ENCODE data around the gene SLC12A3. TPM values are rescaled to one million over a fixed set of nuclear protein-coding genes. Genes with fewer than 3 reads are reported as not detected.

Gene SLC12A3
- total RNA-seq, 3 donors from 2014 or later: not detected

GRCh38 chr16:56830669-56831068 is 34.3 kb upstream of the SLC12A3 start:
- Histone ChIP-seq H3K27me3 (no peaks in the 10 kb centered on the region), H3K9me3 (no peaks in the 10 kb centered on the region), H3K4me1 (no peaks in the 10 kb centered on the region), H3K4me3 (no peak overlapping the region), H3K27ac (no peak overlapping the region), H3K36me3 (no peaks in the 10 kb centered on the region)
- intact Hi-C loops (cut with DNase I; ENCODE audit: low total_unique reads): no loop called here
- DNase-seq (ENCODE audit: low spot score in 2 of 2): no peak
- TF ChIP-seq POLR2A (IDR thresholded peaks at IDR 0.05) (no peak), POLR2AphosphoS5 (IDR thresholded peaks at IDR 0.05) (no peak), CTCF (IDR thresholded peaks at IDR 0.05) (no peak)

- no peaks in the 10 kb centered on the region for H3K36me3 ChIP-seq
- no peaks in the 10 kb centered on the region for H3K9me3 ChIP-seq
- no peaks in the 10 kb centered on the region for H3K4me1 ChIP-seq
- TF ChIP-seq POLR2AphosphoS5 (IDR thresholded peaks at IDR 0.05) (no peak), POLR2A (IDR thresholded peaks at IDR 0.05) (no peak), CTCF (IDR thresholded peaks at IDR 0.05) (no peak)
- no peak for DNase-seq (ENCODE audit: low spot score in 2 of 2)
- intact Hi-C loops (cut with DNase I; ENCODE audit: low total_unique reads): no loop called here
- no peaks in the 10 kb centered on the region for H3K27me3 ChIP-seq
- H3K27ac ChIP-seq: no peak overlapping the region
- no peak overlapping the region for H3K4me3 ChIP-seq
Measured at GRCh38 chr16:56832768-56833167, 32.2 kb upstream of the SLC12A3 start.

GRCh38 chr16:56833243-56833970 is 31.6 kb upstream of the SLC12A3 start:
- Histone ChIP-seq H3K4me1 (no peaks in the 10 kb centered on the region), H3K36me3 (no peaks in the 10 kb centered on the region), H3K27ac (no peak overlapping the region), H3K27me3 (no peaks in the 10 kb centered on the region), H3K9me3 (no peaks in the 10 kb centered on the region), H3K4me3 (no peak overlapping the region)
- no peak for DNase-seq (ENCODE audit: low spot score in 2 of 2)
- no peak for TF ChIP-seq POLR2A (IDR thresholded peaks at IDR 0.05)
- no peak for TF ChIP-seq POLR2AphosphoS5 (IDR thresholded peaks at IDR 0.05)
- no peak for TF ChIP-seq CTCF (IDR thresholded peaks at IDR 0.05)
- intact Hi-C loops (cut with DNase I; ENCODE audit: low total_unique reads): no loop called here

- H3K36me3 ChIP-seq: no peaks in the 10 kb centered on the region
- no peak for TF ChIP-seq POLR2AphosphoS5 (IDR thresholded peaks at IDR 0.05)
- no peak for TF ChIP-seq POLR2A (IDR thresholded peaks at IDR 0.05)
- TF ChIP-seq CTCF (IDR thresholded peaks at IDR 0.05): no peak
- intact Hi-C loops (cut with DNase I; ENCODE audit: low total_unique reads): no loop called here
- no peaks in the 10 kb centered on the region for H3K9me3 ChIP-seq
- DNase-seq (ENCODE audit: low spot score in 2 of 2): no peak
- no peaks in the 10 kb centered on the region for H3K27me3 ChIP-seq
- H3K4me1 ChIP-seq: no peaks in the 10 kb centered on the region
- H3K4me3 ChIP-seq: no peak overlapping the region
- no peak overlapping the region for H3K27ac ChIP-seq
Measured at GRCh38 chr16:56835320-56835719, 29.7 kb upstream of the SLC12A3 start.

GRCh38 chr16:56836410-56837230 is 28.4 kb upstream of the SLC12A3 start:
- H3K4me3 ChIP-seq: no peak overlapping the region
- no peaks in the 10 kb centered on the region for H3K4me1 ChIP-seq
- H3K36me3 ChIP-seq: no peaks in the 10 kb centered on the region
- no peak for TF ChIP-seq POLR2AphosphoS5 (IDR thresholded peaks at IDR 0.05)
- no peak for TF ChIP-seq CTCF (IDR thresholded peaks at IDR 0.05)
- no peak for TF ChIP-seq POLR2A (IDR thresholded peaks at IDR 0.05)
- no peak overlapping the region for H3K27ac ChIP-seq
- H3K9me3 ChIP-seq: no peaks in the 10 kb centered on the region
- DNase-seq (ENCODE audit: low spot score in 2 of 2): no peak
- H3K27me3 ChIP-seq: no peaks in the 10 kb centered on the region
- intact Hi-C loops (cut with DNase I; ENCODE audit: low total_unique reads): no loop called here

Data from breast epithelium (tissue), 4 donors.